H9 (cell line): ENCODE data around the gene SS18. TPM values are rescaled to one million over a fixed set of nuclear protein-coding genes. Genes with fewer than 3 reads are reported as not detected.

ENCODE experiments used
- DNase-seq: peaks from one replicate; pipeline ENCODE4 v3.0.0-alpha.2; 2017
- H2AFZ ChIP-seq: one replicate; pipeline ENCODE4 v1.6.1; 2013; ENCODE audit warnings: mild to moderate bottlenecking, low read length, control low read depth, moderate library complexity
- H2AK5ac ChIP-seq: 2 replicates; pipeline ENCODE4 v1.6.1; 2013; ENCODE audit warnings: low read length, control low read depth, mixed read lengths; ENCODE audit not compliant: insufficient read length
- H2BK120ac ChIP-seq: one replicate; pipeline ENCODE4 v1.6.1; 2013; ENCODE audit warnings: low read depth, mild to moderate bottlenecking, low read length, control low read depth, inconsistent platforms; ENCODE audit not compliant: poor library complexity, severe bottlenecking
- H2BK12ac ChIP-seq: 2 replicates; pipeline ENCODE4 v1.6.1; 2013; ENCODE audit warnings: low read length, control low read depth, mixed read lengths, low read depth; ENCODE audit not compliant: insufficient read length
- H2BK15ac ChIP-seq: 2 replicates; pipeline ENCODE4 v1.6.1; 2013; ENCODE audit warnings: low read depth, low read length, control low read depth
- H2BK20ac ChIP-seq: one replicate; pipeline ENCODE4 v1.6.1; 2013; ENCODE audit warnings: low read depth, mild to moderate bottlenecking, low read length, control low read depth, inconsistent platforms; ENCODE audit not compliant: poor library complexity, severe bottlenecking
- H2BK5ac ChIP-seq: 2 replicates; pipeline ENCODE4 v1.6.1; 2013; ENCODE audit warnings: low read length, control low read depth, mixed read lengths; ENCODE audit not compliant: insufficient read length
- H3K14ac ChIP-seq: 2 replicates; pipeline ENCODE4 v1.6.1; 2013; ENCODE audit warnings: low read length, control low read depth; ENCODE audit not compliant: insufficient read depth
- H3K18ac ChIP-seq: 2 replicates; pipeline ENCODE4 v1.6.1; 2013; ENCODE audit warnings: low read depth, mild to moderate bottlenecking, mixed read lengths, low read length, control low read depth; ENCODE audit not compliant: insufficient read length
- H3K23ac ChIP-seq: 2 replicates; pipeline ENCODE4 v1.6.1; 2013; ENCODE audit warnings: low read length, control low read depth, mixed read lengths, low read depth; ENCODE audit not compliant: insufficient read length
- H3K23me2 ChIP-seq: 2 replicates; pipeline ENCODE4 v1.6.1; 2013; ENCODE audit warnings: low read depth, mild to moderate bottlenecking, mixed read lengths, low read length, control low read depth; ENCODE audit not compliant: insufficient read length, poor library complexity, severe bottlenecking
- H3K27ac ChIP-seq: 2 replicates; pipeline ENCODE4 v1.5.1; 2013; ENCODE audit warnings: low read length, control low read depth, mixed read lengths, low read depth; ENCODE audit not compliant: insufficient read length
- H3K27me3 ChIP-seq: 2 replicates; pipeline ENCODE4 v1.6.1; 2013; ENCODE audit warnings: low read length, control low read depth, inconsistent platforms; ENCODE audit not compliant: insufficient read depth
- H3K4ac ChIP-seq: 2 replicates; pipeline ENCODE4 v1.6.1; 2013; ENCODE audit warnings: low read depth, mild to moderate bottlenecking, control low read depth, inconsistent platforms, low read length, moderate library complexity
- H3K4me1 ChIP-seq: 2 replicates; pipeline ENCODE4 v1.6.1; 2013; ENCODE audit warnings: low read length, control low read depth, inconsistent platforms; ENCODE audit not compliant: insufficient read depth
- H3K4me2 ChIP-seq: 2 replicates; pipeline ENCODE4 v1.6.1; 2013; ENCODE audit warnings: low read length, control low read depth, mixed read lengths; ENCODE audit not compliant: insufficient read length, insufficient read depth
- H3K56ac ChIP-seq: 2 replicates; pipeline ENCODE4 v1.6.1; 2013; ENCODE audit warnings: low read depth, mild to moderate bottlenecking, mixed read lengths, low read length, control low read depth; ENCODE audit not compliant: insufficient read length
- H3K79me1 ChIP-seq: 2 replicates; pipeline ENCODE4 v1.6.1; 2013; ENCODE audit warnings: low read depth, mild to moderate bottlenecking, moderate library complexity, low read length, control low read depth, inconsistent platforms; ENCODE audit not compliant: insufficient read depth, poor library complexity, severe bottlenecking
- H3K79me2 ChIP-seq: 2 replicates; pipeline ENCODE4 v1.6.1; 2013; ENCODE audit warnings: low read length, control low read depth, inconsistent platforms; ENCODE audit not compliant: insufficient read depth
- H3K9ac ChIP-seq: 2 replicates; pipeline ENCODE4 v1.6.1; 2013; ENCODE audit warnings: low read length, control low read depth, mixed read lengths; ENCODE audit not compliant: insufficient read length; ENCODE audit errors: extremely low read depth
- H3K9me3 ChIP-seq: one replicate; pipeline ENCODE4 v1.6.1; 2013; ENCODE audit warnings: low read depth, low read length, inconsistent platforms; ENCODE audit not compliant: control insufficient read depth
- H3T11ph ChIP-seq: one replicate; pipeline ENCODE4 v1.6.1; 2013; ENCODE audit warnings: mild to moderate bottlenecking, low read length, control low read depth, inconsistent platforms
- H4K20me1 ChIP-seq: one replicate; pipeline ENCODE4 v1.6.1; 2013; ENCODE audit not compliant: control insufficient read depth, insufficient read length, insufficient read depth
- H4K5ac ChIP-seq: 2 replicates; pipeline ENCODE4 v1.6.1; 2013; ENCODE audit warnings: low read depth, mild to moderate bottlenecking, mixed read lengths, low read length, control low read depth; ENCODE audit not compliant: insufficient read length
- H4K8ac ChIP-seq: replicated peaks from 2 replicates; pipeline ENCODE4 v1.6.1; 2013; ENCODE audit warnings: low read length, control low read depth, mixed read lengths, low read depth; ENCODE audit not compliant: insufficient read length
- H4K91ac ChIP-seq: 2 replicates; pipeline ENCODE4 v1.6.1; 2013; ENCODE audit warnings: low read depth, mild to moderate bottlenecking, moderate library complexity, mixed read lengths, low read length, control low read depth; ENCODE audit not compliant: insufficient read length
- H3K27ac Mint-ChIP-seq, 3 experiments: 2 replicates in 2 of 3; 3 replicates in 1 of 3; pipeline ENCODE4 v1.8.0; 2020 to 2021; ENCODE audit warnings: mixed read lengths in 3 of 3, mild to moderate bottlenecking in 1 of 3, moderate library complexity in 1 of 3
- H3K27me3 Mint-ChIP-seq: 2 replicates; pipeline ENCODE4 v1.8.0; 2021; ENCODE audit warnings: low read depth, mild to moderate bottlenecking, moderate library complexity, mixed read lengths
- H3K36me3 Mint-ChIP-seq, 3 experiments: 2 replicates in 2 of 3; 3 replicates in 1 of 3; pipeline ENCODE4 v1.8.0; 2020 to 2021; ENCODE audit warnings: low read depth in 3 of 3, mixed read lengths in 3 of 3; ENCODE audit not compliant: insufficient read depth in 1 of 3
- H3K4me1 Mint-ChIP-seq, 2 experiments: 2 replicates each; pipeline ENCODE4 v1.8.0; 2020; ENCODE audit warnings: mixed read lengths in 2 of 2
- H3K4me3 Mint-ChIP-seq, 2 experiments: 2 replicates in 1 of 2; 3 replicates in 1 of 2; pipeline ENCODE4 v1.8.0; 2020 to 2021; ENCODE audit warnings: mild to moderate bottlenecking in 2 of 2, mixed read lengths in 2 of 2, moderate library complexity in 1 of 2
- H3K9me3 Mint-ChIP-seq, 2 experiments: 2 replicates in 1 of 2; 3 replicates in 1 of 2; pipeline ENCODE4 v1.8.0; 2020; ENCODE audit warnings: mild to moderate bottlenecking in 2 of 2, mixed read lengths in 2 of 2, moderate library complexity in 1 of 2
- WGBS: extraction: QIAGEN DNeasy Blood & Tissue Kit; methylation state at CpG from one replicate; pipeline ENCODE4 v1.1.7; 2013; ENCODE audit warnings: missing lambda C conversion rate, low lambda C conversion rate, mixed read lengths; ENCODE audit not compliant: insufficient read length; ENCODE audit errors: extremely low coverage; 5-methylcytosine and 5-hydroxymethylcytosine counted together
- total RNA-seq: library from RNA; stranded (reverse); gene quantifications from 2 replicates; pipeline ENCODE4 v1.2.1, GENCODE V29; 2021
- TF ChIP-seq, protein P1 (sequence below): fragments of 200-600 bp; sonication (generic); conservative IDR thresholded peaks from 3 replicates; pipeline ENCODE4 v1.8.0; 2021; ENCODE audit warnings: antibody characterized with exemption, mild to moderate bottlenecking

Gene SS18
- total RNA-seq, 1 experiment from 2014 or later: 87.9 TPM

DNA sequence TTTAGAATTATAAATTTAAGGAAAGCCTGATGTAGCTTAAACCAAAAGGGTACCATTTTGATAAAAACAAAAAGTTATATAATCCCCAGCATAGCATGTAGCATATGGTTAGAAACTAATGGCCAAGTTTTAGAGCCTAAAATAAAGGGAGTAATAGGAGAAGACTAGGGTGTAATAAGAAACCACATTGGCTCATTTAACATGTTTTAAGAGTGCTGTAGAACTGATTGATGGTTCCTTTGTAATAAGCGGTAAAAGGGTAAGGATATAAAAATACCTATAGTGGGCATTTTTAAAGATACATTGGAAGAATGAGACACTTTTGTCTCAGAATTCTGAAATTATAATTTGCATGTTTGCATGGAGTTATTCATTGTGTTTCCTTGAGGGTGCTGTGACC lies 45.1 kb upstream of the SS18 start:
- no peak overlapping the region for H3K14ac ChIP-seq
- H4K20me1 ChIP-seq: no peaks in the 10 kb centered on the region
- H3K27me3 ChIP-seq: no peaks in the 10 kb centered on the region
- no CpG with 5 or more reads among the region's 1 CpG for WGBS
- no peaks in the 10 kb centered on the region for H3K79me1 ChIP-seq
- H4K91ac ChIP-seq: no peak overlapping the region
- no peak overlapping the region for H2BK120ac ChIP-seq
- peaks cover 0 to under 1% of the 10 kb centered on the region in 2 experiments; a peak in 2 of 5 replicates for H3K9me3 Mint-ChIP-seq
- peaks cover 0 to 1% (median 0%) of the 10 kb centered on the region in 3 experiments; a peak in 2 of 7 replicates for H3K36me3 Mint-ChIP-seq
- no peak overlapping the region for H3K27ac ChIP-seq
- H3K79me2 ChIP-seq: no peaks in the 10 kb centered on the region
- no peak overlapping the region for H3K4me3 Mint-ChIP-seq
- H2BK15ac ChIP-seq: no peak overlapping the region
- H2AFZ ChIP-seq: no peak overlapping the region
- no peak overlapping the region for H3K27ac Mint-ChIP-seq
- H3K9ac ChIP-seq: no peak overlapping the region
- H2BK20ac ChIP-seq: no peak overlapping the region
- no peak overlapping the region for H3K4me2 ChIP-seq
- H2BK12ac ChIP-seq: no peak overlapping the region
- no peak overlapping the region for H3K56ac ChIP-seq
- no peaks in the 10 kb centered on the region for H3K23me2 ChIP-seq
- no peak overlapping the region for H4K8ac ChIP-seq
- no peaks in the 10 kb centered on the region for H3K4me1 ChIP-seq
- H3K23ac ChIP-seq: no peak overlapping the region
- H3K9me3 ChIP-seq: no peaks in the 10 kb centered on the region
- peaks cover 0 to 6% of the 10 kb centered on the region in 2 experiments; a peak in 1 of 4 replicates for H3K4me1 Mint-ChIP-seq
- no peak overlapping the region for H4K5ac ChIP-seq
- H3K27me3 Mint-ChIP-seq: peaks cover 8% of the 10 kb centered on the region
- no peak overlapping the region for H3K18ac ChIP-seq
- H2BK5ac ChIP-seq: no peak overlapping the region
- H3T11ph ChIP-seq: no peak overlapping the region
- TF ChIP-seq, protein P1, sequence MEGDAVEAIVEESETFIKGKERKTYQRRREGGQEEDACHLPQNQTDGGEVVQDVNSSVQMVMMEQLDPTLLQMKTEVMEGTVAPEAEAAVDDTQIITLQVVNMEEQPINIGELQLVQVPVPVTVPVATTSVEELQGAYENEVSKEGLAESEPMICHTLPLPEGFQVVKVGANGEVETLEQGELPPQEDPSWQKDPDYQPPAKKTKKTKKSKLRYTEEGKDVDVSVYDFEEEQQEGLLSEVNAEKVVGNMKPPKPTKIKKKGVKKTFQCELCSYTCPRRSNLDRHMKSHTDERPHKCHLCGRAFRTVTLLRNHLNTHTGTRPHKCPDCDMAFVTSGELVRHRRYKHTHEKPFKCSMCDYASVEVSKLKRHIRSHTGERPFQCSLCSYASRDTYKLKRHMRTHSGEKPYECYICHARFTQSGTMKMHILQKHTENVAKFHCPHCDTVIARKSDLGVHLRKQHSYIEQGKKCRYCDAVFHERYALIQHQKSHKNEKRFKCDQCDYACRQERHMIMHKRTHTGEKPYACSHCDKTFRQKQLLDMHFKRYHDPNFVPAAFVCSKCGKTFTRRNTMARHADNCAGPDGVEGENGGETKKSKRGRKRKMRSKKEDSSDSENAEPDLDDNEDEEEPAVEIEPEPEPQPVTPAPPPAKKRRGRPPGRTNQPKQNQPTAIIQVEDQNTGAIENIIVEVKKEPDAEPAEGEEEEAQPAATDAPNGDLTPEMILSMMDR: no peak
- H2AK5ac ChIP-seq: no peak overlapping the region
- no peak overlapping the region for H3K4ac ChIP-seq
- no peak for DNase-seq
